Ishikawa (cell line): ENCODE data around the gene CSNK1G2.

ENCODE experiments used
- CEBPB ChIP-seq: IDR thresholded peaks from 2 replicates; pipeline ENCODE4 v1.6.1; 2012
- CREB1 ChIP-seq: IDR thresholded peaks from 2 replicates; pipeline ENCODE4 v1.6.1; 2012; ENCODE audit warnings: low read depth
- EGR1 ChIP-seq: IDR thresholded peaks from 2 replicates; pipeline ENCODE4 v1.6.1; 2012
- EP300 ChIP-seq: IDR thresholded peaks from 2 replicates; pipeline ENCODE4 v1.6.1; 2012; ENCODE audit warnings: borderline replicate concordance
- FOXM1 ChIP-seq: IDR thresholded peaks from 2 replicates; pipeline ENCODE4 v1.6.1; 2012; ENCODE audit warnings: low read depth, borderline replicate concordance
- MAX ChIP-seq: IDR thresholded peaks from 2 replicates; pipeline ENCODE4 v1.6.1; 2012
- NFIC ChIP-seq: IDR thresholded peaks from 2 replicates; pipeline ENCODE4 v1.6.1; 2012
- RAD21 ChIP-seq: IDR thresholded peaks from 2 replicates; pipeline ENCODE4 v1.6.1; 2012; ENCODE audit warnings: low read depth
- TAF1 ChIP-seq: IDR thresholded peaks from 2 replicates; pipeline ENCODE4 v1.6.1; 2012; ENCODE audit warnings: low read depth, mild to moderate bottlenecking
- TCF12 ChIP-seq: IDR thresholded peaks from 2 replicates; pipeline ENCODE4 v1.6.1; 2012; ENCODE audit warnings: low read depth
- TEAD4 ChIP-seq: IDR thresholded peaks from 2 replicates; pipeline ENCODE4 v1.6.1; 2012
- USF1 ChIP-seq: IDR thresholded peaks from 2 replicates; pipeline ENCODE4 v1.6.1; 2012
- YY1 ChIP-seq: IDR thresholded peaks from 2 replicates; pipeline ENCODE4 v1.6.1; 2012; ENCODE audit warnings: low read depth
- ZBTB7A ChIP-seq: IDR thresholded peaks from 2 replicates; pipeline ENCODE4 v1.6.1; 2012; ENCODE audit warnings: low read depth
- TF ChIP-seq, protein P1 (sequence below): IDR thresholded peaks from 2 replicates; pipeline ENCODE4 v1.6.1; 2012; ENCODE audit warnings: low read depth, mild to moderate bottlenecking

Gene CSNK1G2

GRCh38 chr19:1970806-1971502 is 30.0 kb downstream of the CSNK1G2 start:
- TF ChIP-seq RAD21 (no peak), TEAD4 (no peak), EP300 (no peak), TCF12 (no peak), MAX (no peak)
- TF ChIP-seq, protein P1, sequence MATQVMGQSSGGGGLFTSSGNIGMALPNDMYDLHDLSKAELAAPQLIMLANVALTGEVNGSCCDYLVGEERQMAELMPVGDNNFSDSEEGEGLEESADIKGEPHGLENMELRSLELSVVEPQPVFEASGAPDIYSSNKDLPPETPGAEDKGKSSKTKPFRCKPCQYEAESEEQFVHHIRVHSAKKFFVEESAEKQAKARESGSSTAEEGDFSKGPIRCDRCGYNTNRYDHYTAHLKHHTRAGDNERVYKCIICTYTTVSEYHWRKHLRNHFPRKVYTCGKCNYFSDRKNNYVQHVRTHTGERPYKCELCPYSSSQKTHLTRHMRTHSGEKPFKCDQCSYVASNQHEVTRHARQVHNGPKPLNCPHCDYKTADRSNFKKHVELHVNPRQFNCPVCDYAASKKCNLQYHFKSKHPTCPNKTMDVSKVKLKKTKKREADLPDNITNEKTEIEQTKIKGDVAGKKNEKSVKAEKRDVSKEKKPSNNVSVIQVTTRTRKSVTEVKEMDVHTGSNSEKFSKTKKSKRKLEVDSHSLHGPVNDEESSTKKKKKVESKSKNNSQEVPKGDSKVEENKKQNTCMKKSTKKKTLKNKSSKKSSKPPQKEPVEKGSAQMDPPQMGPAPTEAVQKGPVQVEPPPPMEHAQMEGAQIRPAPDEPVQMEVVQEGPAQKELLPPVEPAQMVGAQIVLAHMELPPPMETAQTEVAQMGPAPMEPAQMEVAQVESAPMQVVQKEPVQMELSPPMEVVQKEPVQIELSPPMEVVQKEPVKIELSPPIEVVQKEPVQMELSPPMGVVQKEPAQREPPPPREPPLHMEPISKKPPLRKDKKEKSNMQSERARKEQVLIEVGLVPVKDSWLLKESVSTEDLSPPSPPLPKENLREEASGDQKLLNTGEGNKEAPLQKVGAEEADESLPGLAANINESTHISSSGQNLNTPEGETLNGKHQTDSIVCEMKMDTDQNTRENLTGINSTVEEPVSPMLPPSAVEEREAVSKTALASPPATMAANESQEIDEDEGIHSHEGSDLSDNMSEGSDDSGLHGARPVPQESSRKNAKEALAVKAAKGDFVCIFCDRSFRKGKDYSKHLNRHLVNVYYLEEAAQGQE, result no peak

GRCh38 chr19:1974381-1975161 is 33.6 kb downstream of the CSNK1G2 start:
- no peak for TF ChIP-seq USF1

DNA sequence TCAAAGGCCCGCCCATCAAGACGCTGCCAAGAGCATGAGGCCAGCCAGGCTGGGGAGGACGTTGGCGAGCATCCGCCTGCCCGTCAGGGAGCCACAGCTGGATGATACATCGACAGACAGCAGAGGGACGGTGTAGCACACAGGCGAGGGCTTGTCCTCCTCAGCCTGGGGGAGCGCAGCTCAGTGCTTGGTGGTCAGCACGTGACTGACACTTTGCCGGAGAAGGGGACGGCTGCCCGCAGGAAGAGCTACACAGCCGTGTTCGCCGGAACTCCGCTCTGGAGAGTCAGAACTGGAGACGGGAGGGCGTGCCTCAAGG is 34.1 kb downstream of the CSNK1G2 start:
- TF ChIP-seq, protein P1, result no peak
- TF ChIP-seq TAF1 (no peak), ZBTB7A (no peak), EP300 (no peak), RAD21 (no peak), YY1 (no peak), FOXM1 (no peak), EGR1 (no peak), MAX (no peak), NFIC (no peak), CEBPB (no peak)

GRCh38 chr19:1977120-1977519 is 36.1 kb downstream of the CSNK1G2 start:
- TF ChIP-seq EP300 (no peak), CEBPB (no peak), EGR1 (no peak), TAF1 (no peak), TEAD4 (no peak), CREB1 (no peak), TCF12 (no peak), RAD21 (no peak), ZBTB7A (no peak), FOXM1 (no peak)
- TF ChIP-seq, protein P1, result no peak

- TF ChIP-seq FOXM1, result no peak
- TF ChIP-seq USF1, result no peak
- TF ChIP-seq TAF1, result no peak
- no peak for TF ChIP-seq CEBPB
- TF ChIP-seq, protein P1, result no peak
- TF ChIP-seq NFIC, result no peak
- no peak for TF ChIP-seq YY1
- no peak for TF ChIP-seq MAX
- no peak for TF ChIP-seq EP300
- TF ChIP-seq TCF12, result no peak
- TF ChIP-seq EGR1, result no peak
- no peak for TF ChIP-seq CREB1
Measured at GRCh38 chr19:1978346-1978894, 37.4 kb downstream of the CSNK1G2 start.
